Stimulated activated CD8-positive, alpha-beta memory T cell treated with anti-CD3 and anti-CD28 coated beads, Interleukin-7, amount 100 ng/mL, for 4 hours (primary cell): Measurements from ENCODE around the gene ATF3.
"Not testable (repeated sequence)": the region's sequence is repeated elsewhere in the genome, so short reads cannot be mapped to it uniquely, and the experiment has no call there.

Experiments used
- DNase-seq, 2 donors: peaks; one replicate each; pipeline ENCODE4 v3.0.0-alpha.2; 2020; ENCODE audit warnings: low read depth in 2 of 2

The ATF3 gene

DNA sequence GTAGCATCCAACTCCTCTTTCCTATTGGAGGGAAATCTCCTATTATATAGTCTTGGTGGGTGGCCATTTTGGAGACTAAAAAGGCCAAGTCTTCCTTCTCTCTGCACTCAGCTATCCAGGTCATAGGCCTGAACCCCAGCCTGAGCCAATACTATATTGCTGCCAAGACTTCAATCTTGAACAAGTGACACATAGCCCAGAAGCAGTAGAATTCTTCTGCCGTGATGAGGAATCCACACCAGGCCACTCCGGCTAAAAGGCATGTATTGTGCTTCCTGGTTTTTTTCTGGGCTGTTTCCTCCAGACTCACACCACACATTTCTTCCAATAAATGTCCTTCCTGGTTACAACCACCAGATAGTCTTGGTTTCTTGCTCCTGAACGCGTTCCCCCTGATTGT is 43.0 kb downstream of the ATF3 start:
- DNase-seq = no peak

- no peak for DNase-seq
These were observed 43.4 kb downstream of the ATF3 start for GRCh38 chr1:212651977-212652376.

- no peak for DNase-seq
These were observed 44.0 kb downstream of the ATF3 start for GRCh38 chr1:212652609-212653008.

DNA sequence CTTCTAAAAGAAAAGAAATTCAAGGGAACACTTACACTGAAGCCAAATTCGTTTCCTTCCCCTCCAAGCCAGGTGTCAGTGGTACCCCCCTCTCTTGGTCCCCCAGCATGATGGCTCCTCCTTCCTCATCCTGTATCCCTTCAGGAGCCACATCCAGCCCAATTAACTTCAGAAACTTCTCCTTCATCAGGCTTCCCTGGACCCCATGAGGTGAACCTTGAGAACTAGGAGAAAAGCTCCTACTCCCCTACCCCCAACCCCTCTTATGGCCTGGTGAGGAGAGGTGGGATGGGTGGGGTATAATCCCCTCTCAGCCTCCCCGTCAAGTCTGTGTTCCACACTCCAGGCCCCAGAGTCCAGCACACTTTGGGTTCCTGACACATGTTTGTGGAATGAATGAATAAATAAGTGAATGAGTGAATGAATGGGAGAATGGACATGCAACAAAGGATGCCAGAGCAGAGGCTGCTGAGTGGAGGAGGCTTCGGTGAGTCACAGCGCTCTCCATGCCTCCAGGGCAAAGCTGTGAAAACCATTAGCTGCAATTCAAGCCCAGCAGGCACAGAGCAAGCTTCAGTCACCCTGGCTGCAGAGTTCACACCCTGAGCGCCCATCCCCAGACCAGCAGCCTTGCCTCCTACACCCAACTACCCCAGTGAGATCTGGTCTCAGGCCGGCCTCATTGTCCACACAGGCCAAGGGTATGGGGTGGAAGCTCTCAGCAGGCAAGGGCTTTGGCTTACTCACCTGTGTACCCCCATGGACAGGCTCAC is 47.3 kb downstream of the ATF3 start:
- no peak for DNase-seq

GRCh38 chr1:212656730-212657129 is 48.2 kb downstream of the ATF3 start:
- no peak for DNase-seq

GRCh38 chr1:212658250-212658649 is 49.7 kb downstream of the ATF3 start:
- DNase-seq = not testable (repeated sequence)

GRCh38 chr1:212664409-212665199 is 56.0 kb downstream of the ATF3 start:
- no peak for DNase-seq

DNA sequence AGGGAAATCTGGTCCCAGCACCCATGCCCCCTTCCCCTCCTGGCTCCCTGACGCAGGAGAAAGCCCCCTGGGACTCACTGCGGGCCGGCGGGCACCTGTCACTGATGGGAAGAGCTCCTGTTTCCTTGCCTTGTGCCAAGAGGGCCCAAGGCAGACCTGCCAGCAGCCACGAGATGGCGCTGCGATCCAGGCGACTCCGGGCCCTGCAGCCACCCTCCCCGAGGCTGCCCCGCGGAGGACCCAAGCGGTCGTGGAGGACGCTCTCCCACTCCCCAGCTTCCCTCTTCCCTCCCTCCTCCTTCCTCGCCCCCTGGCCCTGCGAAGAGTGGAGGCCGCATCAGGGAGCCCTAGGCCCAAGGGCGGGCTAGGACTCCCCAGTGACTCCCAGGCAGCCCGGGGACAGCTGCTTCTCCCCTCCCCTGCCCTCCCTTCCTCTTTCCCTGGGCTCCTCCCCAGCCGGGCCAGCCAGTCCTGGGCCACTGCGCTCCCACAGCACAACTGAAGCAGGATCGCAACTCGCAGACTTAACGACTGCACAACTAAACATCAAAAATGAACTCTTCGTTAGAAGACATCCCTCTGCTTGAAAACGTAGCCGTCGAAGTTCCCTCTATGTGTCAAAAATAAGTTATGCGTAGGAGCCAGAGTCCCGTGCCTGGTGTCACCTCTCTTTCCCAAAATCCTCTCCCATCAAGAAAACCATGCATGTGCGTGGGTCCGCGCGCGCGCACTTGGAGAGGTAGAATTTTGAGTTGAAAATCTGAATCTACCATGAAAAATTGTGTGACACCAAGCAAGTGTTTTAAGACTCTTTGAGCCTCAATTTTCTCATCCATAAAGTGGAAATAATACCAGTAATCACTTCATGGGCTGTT is 56.9 kb downstream of the ATF3 start:
- DNase-seq = peak; percentile 60 to 68

GRCh38 chr1:212666116-212666775 is 57.7 kb downstream of the ATF3 start:
- DNase-seq = no peak

- no peak for DNase-seq
These were observed 58.9 kb downstream of the ATF3 start for GRCh38 chr1:212667223-212668139.

DNA sequence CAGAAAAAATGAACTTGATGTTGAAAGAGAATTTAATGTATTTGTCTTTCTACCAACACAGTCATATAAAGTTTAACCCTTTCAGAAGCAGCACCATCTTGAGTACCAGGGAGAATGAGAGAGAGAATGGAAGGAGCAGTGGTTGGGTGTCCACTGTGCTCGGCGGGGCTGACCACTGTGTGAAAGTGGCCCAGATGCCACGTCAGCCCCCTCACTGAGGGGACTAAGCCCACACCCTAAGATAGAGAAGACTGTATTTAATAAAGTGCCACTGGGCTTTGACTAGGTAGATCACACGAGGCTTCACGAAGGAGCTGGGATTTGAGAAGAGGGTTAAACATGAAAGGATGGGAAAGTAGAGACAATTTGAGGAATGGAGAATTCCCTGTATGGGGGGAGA is 59.9 kb downstream of the ATF3 start:
- DNase-seq = no peak

- no peak for DNase-seq
These were observed 60.5 kb downstream of the ATF3 start for GRCh38 chr1:212669102-212669501.

DNA sequence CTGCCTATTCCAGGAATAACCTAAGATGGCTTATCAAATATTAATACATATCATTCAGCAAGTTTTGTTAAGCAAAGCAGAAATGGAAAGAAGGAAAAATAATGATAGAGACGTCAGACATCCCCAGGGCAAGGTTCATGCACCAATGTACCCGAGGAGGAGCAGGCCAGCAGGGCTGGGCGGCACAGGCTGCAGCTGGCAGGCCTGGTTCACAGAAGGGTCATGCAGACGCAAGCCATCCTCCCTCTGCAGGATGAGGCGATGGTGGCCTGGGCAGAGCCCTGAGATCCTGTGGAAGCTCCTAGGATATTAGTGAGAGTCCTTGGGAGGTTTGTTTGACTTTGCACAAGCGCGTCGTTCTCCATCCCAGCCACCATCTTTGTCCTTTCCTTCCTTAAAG is 61.0 kb downstream of the ATF3 start:
- DNase-seq = no peak

DNA sequence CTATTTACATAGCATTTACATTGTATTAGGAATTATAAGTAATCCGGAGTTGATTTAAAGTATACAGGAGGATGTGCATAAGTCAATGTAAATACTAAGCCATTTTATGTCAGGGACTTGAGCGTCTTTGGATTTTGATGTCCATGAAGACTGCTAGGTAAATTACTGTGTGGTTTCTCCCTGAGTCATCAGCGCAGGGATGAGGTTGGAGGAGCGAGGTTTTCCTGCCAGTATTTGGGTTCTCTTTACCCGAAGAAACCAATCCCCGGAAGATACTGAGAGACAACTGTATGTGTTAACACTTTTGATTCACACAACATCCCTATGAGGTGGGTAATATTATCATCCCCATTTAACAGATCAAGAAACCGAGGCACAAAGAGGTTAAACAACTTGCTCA is 61.7 kb downstream of the ATF3 start:
- no peak for DNase-seq
